Gastrocnemius medialis (tissue), 4 donors: Measurements from ENCODE around the gene C13orf46. TPM values are rescaled to one million over a fixed set of nuclear protein-coding genes. Genes with fewer than 3 reads are reported as not detected.
"Not testable (repeated sequence)": the region's sequence is repeated elsewhere in the genome, so short reads cannot be mapped to it uniquely, and the experiment has no call there.

ENCODE experiments used
- ATAC-seq, 2 donors: fragments of 150-250 bp; one replicate each; pipeline ENCODE4 v1.9.1; 2016
- DNase-seq, 2 donors: peaks; one replicate each; pipeline ENCODE4 v3.0.0-alpha.2; 2019
- H3K27ac ChIP-seq, 4 donors: fragments of 200-600 bp; sonication (generic); 1 replicate in 1 of 4; 2 replicates in 3 of 4; pipeline ENCODE4 v1.5.1; 2016 to 2018; ENCODE audit warnings: mild to moderate bottlenecking in 2 of 4, moderate library complexity in 1 of 4
- H3K27me3 ChIP-seq, 3 donors: fragments of 200-600 bp; sonication (generic) in 2 of 3; 1 replicate in 1 of 3; 2 replicates in 2 of 3; pipeline versions ENCODE4 v1.5.1 to v1.6.0; 2016 to 2019; ENCODE audit warnings: mild to moderate bottlenecking in 1 of 3, moderate library complexity in 1 of 3
- H3K36me3 ChIP-seq, 2 donors: fragments of 200-600 bp; sonication (generic) in 1 of 2; one replicate each; pipeline ENCODE4 v1.5.1; 2017 to 2018
- H3K4me1 ChIP-seq, 2 donors: fragments of 200-600 bp; sonication (generic) in 1 of 2; one replicate each; pipeline ENCODE4 v1.5.1; 2016 to 2017; ENCODE audit warnings: mild to moderate bottlenecking in 2 of 2
- H3K4me3 ChIP-seq, 4 donors: fragments of 200-600 bp; sonication (generic) in 3 of 4; 1 replicate in 1 of 4; 2 replicates in 3 of 4; pipeline ENCODE4 v1.5.1; 2016 to 2019; ENCODE audit warnings: mild to moderate bottlenecking in 2 of 4
- H3K9me3 ChIP-seq, 3 donors: fragments of 200-600 bp; sonication (generic) in 2 of 3; 1 replicate in 1 of 3; 2 replicates in 2 of 3; pipeline ENCODE4 v1.5.1; 2016 to 2019
- POLR2A ChIP-seq, 2 donors: fragments of 450-650 bp; IDR thresholded peaks; one replicate each; pipeline ENCODE4 v1.6.1; 2017; ENCODE audit warnings: antibody characterized with exemption in 2 of 2, mild to moderate bottlenecking in 2 of 2, moderate library complexity in 2 of 2
- in situ Hi-C, 4 donors: fragments of 200-750 bp; cut with MboI; loops; one replicate each; pipeline versions ENCODE4 v1.15.0 to v1.8.0; 2017; ENCODE audit warnings: low sequenced_read_pairs in 4 of 4
- intact Hi-C: fragments of 100-400 bp; cut with DNase I; formaldehyde crosslinking; loops from one replicate; pipeline ENCODE4 v1.15.1; 2023; ENCODE audit warnings: low total_unique reads
- total RNA-seq, 4 donors: library from RNA; depleted of rRNA; stranded (reverse); fragments of >200 nt; gene quantifications; one replicate each; pipeline versions ENCODE4 v1.1.0 to v1.2.3, GENCODE V29; 2016
- TF ChIP-seq, protein P1 (sequence below), 5 experiments: fragments of 450-650 bp in 3 of 5; fragments of 200-600 bp in 2 of 5; sonication (generic) in 2 of 5; IDR thresholded peaks in 4 of 5; conservative IDR thresholded peaks in 1 of 5; 1 replicate in 4 of 5; 2 replicates in 1 of 5; pipeline ENCODE4 v1.5.1; 2016 to 2019; ENCODE audit warnings: antibody characterized with exemption in 5 of 5, mild to moderate bottlenecking in 3 of 5, moderate library complexity in 3 of 5

C13orf46 gene
- total RNA-seq, 4 donors from 2014 or later = 0.10 to 0.69 (median 0.15) TPM; not detected in 1

DNA sequence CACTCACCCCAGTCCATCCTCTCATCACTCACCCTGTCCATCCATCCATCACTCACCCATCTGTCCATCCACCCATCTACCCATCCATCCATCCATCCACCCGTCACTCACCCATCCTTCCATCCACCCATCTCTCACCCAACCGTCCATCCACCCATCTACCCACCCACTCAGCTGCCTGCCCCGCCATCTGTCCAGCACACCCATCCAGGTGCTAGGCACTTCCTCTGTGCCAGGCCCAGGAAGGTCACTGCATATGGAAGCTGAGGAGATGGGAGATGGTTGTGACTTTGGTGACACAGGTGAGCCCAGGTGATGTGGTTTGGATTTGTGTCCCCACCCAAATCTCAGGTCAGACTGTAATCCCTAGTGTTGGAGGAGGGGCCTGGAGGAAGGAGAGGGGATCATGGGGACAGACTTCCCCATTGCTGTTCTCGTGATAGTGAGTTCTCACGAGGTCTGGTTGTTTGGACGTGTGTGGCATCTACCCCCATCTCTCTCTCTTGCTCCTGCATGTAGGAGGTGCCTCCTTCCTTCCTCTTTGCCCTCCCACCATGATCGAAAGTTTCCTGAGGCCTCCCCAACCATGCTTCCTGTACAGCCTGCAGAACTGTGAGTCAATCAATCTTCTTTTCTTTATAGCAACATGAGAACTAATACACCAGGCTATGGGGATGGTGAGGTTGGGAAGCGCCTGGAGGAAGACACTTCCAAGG lies 15.9 kb upstream of the C13orf46 start:
- Histone ChIP-seq H3K9me3 (no peaks in the 10 kb centered on the region), H3K4me3 (no peak overlapping the region), H3K27me3 (no peaks in the 10 kb centered on the region), H3K4me1 (peaks cover 13 to 19% of the 10 kb centered on the region in 2 donors), H3K36me3 (peaks cover 0 to 9% of the 10 kb centered on the region in 2 donors), H3K27ac (no peak overlapping the region)
- DNase-seq = peak in 1 of 2 donors; percentile 1
- in situ Hi-C loops (no loop called here), intact Hi-C loops (no loop called here)
- TF ChIP-seq POLR2A (IDR thresholded peaks at IDR 0.05) = no peak
- TF ChIP-seq, protein P1, sequence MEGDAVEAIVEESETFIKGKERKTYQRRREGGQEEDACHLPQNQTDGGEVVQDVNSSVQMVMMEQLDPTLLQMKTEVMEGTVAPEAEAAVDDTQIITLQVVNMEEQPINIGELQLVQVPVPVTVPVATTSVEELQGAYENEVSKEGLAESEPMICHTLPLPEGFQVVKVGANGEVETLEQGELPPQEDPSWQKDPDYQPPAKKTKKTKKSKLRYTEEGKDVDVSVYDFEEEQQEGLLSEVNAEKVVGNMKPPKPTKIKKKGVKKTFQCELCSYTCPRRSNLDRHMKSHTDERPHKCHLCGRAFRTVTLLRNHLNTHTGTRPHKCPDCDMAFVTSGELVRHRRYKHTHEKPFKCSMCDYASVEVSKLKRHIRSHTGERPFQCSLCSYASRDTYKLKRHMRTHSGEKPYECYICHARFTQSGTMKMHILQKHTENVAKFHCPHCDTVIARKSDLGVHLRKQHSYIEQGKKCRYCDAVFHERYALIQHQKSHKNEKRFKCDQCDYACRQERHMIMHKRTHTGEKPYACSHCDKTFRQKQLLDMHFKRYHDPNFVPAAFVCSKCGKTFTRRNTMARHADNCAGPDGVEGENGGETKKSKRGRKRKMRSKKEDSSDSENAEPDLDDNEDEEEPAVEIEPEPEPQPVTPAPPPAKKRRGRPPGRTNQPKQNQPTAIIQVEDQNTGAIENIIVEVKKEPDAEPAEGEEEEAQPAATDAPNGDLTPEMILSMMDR (IDR thresholded peaks at IDR 0.05 in 4 of 5, conservative IDR thresholded peaks at IDR 0.05 in 1 of 5) = no peak
- ATAC-seq = no peak

DNA sequence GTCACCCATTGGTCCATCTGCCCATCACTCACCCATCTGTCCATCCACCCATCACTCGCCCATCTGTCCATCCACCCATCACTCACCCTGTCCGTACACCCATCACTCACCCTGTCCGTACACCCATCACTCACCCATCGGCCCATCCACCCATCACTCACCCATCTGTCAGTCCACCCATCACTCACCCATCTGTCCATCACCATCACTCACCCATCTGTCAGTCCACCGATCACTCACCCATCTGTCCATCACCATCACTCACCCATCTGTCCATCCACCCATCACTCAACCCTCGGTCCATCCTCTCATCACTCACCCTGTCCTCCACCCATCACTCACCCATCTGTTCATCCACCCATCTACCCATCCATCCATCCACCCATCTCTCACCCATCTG lies 15.0 kb upstream of the C13orf46 start:
- intact Hi-C loops, H3K4me3 ChIP-seq, in situ Hi-C loops, H3K9me3 ChIP-seq, ATAC-seq, H3K27me3 ChIP-seq, H3K36me3 ChIP-seq, H3K27ac ChIP-seq: not testable (repeated sequence)
- H3K4me1 ChIP-seq = peaks cover 13 to 19% of the 10 kb centered on the region in 2 donors
- DNase-seq = peak in 1 of 2 donors; percentile 3

DNA sequence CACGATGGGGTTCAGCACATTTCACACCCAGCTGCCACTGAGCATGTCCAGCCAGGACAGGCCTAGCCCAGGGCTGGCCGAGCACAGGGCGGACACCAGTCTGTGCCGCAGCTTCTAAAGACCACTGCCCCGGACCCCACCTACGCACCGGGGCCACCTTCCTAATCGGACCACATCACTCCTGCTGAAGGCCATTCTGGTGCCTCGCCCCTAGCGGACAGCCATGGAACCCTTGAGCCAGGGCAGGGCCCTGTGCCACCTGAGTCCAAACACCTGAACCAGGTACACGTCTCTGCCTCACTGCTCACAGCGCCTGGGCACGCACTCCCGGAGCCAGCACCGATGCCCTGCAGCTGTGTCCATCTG lies 8.4 kb upstream of the C13orf46 start:
- no peaks in the 10 kb centered on the region for H3K27me3 ChIP-seq
- ATAC-seq (no peak), DNase-seq (peak in 1 of 2 donors; percentile 11)
- intact Hi-C loops = no loop called here
- no peaks in the 10 kb centered on the region for H3K9me3 ChIP-seq
- peaks cover 0 to 7% of the 10 kb centered on the region in 2 donors for H3K4me1 ChIP-seq
- H3K27ac ChIP-seq = no peak overlapping the region
- peaks cover 0 to 41% of the 10 kb centered on the region in 2 donors for H3K36me3 ChIP-seq
- TF ChIP-seq, protein P1 (IDR thresholded peaks at IDR 0.05 in 4 of 5, conservative IDR thresholded peaks at IDR 0.05 in 1 of 5) = no peak
- no peak for TF ChIP-seq POLR2A (IDR thresholded peaks at IDR 0.05)
- in situ Hi-C loops = no loop called here
- H3K4me3 ChIP-seq = no peak overlapping the region

DNA sequence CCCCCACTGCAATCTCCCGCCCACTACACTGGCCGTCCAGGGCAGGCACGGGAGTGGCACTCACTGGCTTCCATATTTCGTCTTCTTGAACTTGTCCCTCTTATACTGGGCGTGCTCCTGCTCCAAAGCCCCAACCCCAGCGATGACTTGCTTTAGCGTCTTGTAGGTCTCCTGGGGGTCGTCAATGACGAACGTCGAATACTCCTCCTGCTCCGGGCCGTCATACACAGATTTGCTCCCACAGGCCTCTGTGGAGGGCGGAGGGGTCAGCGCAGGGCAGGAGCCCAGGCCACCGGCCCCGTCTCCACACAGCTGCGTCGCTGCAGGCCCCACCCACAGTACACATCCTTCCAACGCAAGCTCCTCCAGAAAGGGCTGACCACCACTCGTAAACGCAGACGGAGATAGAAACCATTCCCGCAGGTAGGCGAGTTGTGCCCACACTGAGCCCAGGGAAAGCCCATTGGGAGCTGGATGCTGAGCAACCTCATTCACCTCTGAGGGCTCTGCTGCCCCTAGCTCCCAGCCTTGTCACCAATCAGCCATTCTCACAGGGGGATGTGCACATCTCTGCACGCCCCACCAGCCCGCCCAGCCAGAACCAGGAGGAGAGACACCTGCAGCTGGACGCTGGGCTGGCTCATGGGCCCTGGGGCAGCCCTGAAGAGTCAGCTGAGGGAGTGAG lies 7.9 kb upstream of the C13orf46 start:
- Histone ChIP-seq H3K27ac (no peak overlapping the region), H3K9me3 (no peaks in the 10 kb centered on the region), H3K36me3 (peaks cover 0 to 46% of the 10 kb centered on the region in 2 donors), H3K4me1 (peaks cover 0 to 7% of the 10 kb centered on the region in 2 donors), H3K4me3 (no peak overlapping the region), H3K27me3 (no peaks in the 10 kb centered on the region)
- intact Hi-C loops = no loop called here
- DNase-seq (no peak), ATAC-seq (no peak)
- in situ Hi-C loops = no loop called here
- TF ChIP-seq POLR2A (IDR thresholded peaks at IDR 0.05) = no peak
- TF ChIP-seq, protein P1 (IDR thresholded peaks at IDR 0.05 in 4 of 5, conservative IDR thresholded peaks at IDR 0.05 in 1 of 5) = no peak

DNA sequence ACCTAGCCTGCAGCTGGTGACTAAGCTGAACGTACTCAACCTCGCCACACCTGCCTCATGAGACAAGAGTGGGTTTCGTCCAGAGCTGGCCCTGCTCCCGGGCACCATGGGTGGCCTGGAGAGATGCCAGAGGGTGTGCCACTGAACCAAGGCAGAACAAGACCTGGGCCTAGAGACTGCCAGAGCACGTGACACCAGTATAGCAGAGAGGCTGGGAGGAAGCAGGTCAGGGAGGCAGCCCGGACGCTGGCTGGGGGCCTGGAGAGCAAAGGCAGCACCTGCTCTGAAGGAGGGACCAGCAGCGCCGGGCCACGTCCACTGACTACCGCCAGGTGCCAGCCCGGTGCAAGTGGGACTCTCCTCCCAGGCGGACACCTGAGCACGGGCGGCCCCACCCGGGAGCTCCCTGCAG lies 7.3 kb upstream of the C13orf46 start:
- intact Hi-C loops (no loop called here), in situ Hi-C loops (no loop called here)
- peaks cover 0 to 7% of the 10 kb centered on the region in 2 donors for H3K4me1 ChIP-seq
- ATAC-seq = peak; percentile 72 to 81
- DNase-seq = peak; percentile 50 to 66
- peaks cover 0 to 47% of the 10 kb centered on the region in 2 donors for H3K36me3 ChIP-seq
- no peaks in the 10 kb centered on the region for H3K9me3 ChIP-seq
- H3K4me3 ChIP-seq = no peak overlapping the region
- H3K27ac ChIP-seq = no peak overlapping the region
- no peaks in the 10 kb centered on the region for H3K27me3 ChIP-seq
- TF ChIP-seq, protein P1 (IDR thresholded peaks at IDR 0.05 in 4 of 5, conservative IDR thresholded peaks at IDR 0.05 in 1 of 5) = no peak
- TF ChIP-seq POLR2A (IDR thresholded peaks at IDR 0.05) = no peak
